IPS DF 6.9 (cell line): ENCODE results near the gene SPRY4.

Experiments
- DNase-seq: peaks from one replicate; pipeline ENCODE4 v3.0.0-alpha.2; 2013; ENCODE audit warnings: low read depth, low spot score
- H3K27ac ChIP-seq: one replicate; pipeline ENCODE4 v1.5.1; 2013; ENCODE audit warnings: low read length, control low read depth
- H3K27me3 ChIP-seq: 2 replicates; pipeline ENCODE4 v1.6.1; 2013; ENCODE audit warnings: mild to moderate bottlenecking, low read length; ENCODE audit not compliant: control insufficient read depth, insufficient read depth
- H3K36me3 ChIP-seq: 2 replicates; pipeline ENCODE4 v1.6.1; 2013; ENCODE audit warnings: low read length; ENCODE audit not compliant: control insufficient read depth, insufficient read depth
- H3K4me1 ChIP-seq: 2 replicates; pipeline ENCODE4 v1.6.1; 2013; ENCODE audit warnings: low read length; ENCODE audit not compliant: control insufficient read depth, insufficient read depth
- H3K4me3 ChIP-seq: 2 replicates; pipeline ENCODE4 v1.5.1; 2013; ENCODE audit warnings: mild to moderate bottlenecking, low read length
- H3K9me3 ChIP-seq: 2 replicates; pipeline ENCODE4 v1.6.1; 2013; ENCODE audit warnings: low read length, inconsistent platforms; ENCODE audit not compliant: control insufficient read depth, insufficient read depth
- WGBS: extraction: QIAGEN DNeasy Blood & Tissue Kit; methylation state at CpG from one replicate; pipeline ENCODE4 v1.1.7; 2013; ENCODE audit warnings: mixed read lengths, missing lambda C conversion rate; ENCODE audit not compliant: insufficient read length, insufficient coverage; 5-methylcytosine and 5-hydroxymethylcytosine counted together

The SPRY4 gene

DNA sequence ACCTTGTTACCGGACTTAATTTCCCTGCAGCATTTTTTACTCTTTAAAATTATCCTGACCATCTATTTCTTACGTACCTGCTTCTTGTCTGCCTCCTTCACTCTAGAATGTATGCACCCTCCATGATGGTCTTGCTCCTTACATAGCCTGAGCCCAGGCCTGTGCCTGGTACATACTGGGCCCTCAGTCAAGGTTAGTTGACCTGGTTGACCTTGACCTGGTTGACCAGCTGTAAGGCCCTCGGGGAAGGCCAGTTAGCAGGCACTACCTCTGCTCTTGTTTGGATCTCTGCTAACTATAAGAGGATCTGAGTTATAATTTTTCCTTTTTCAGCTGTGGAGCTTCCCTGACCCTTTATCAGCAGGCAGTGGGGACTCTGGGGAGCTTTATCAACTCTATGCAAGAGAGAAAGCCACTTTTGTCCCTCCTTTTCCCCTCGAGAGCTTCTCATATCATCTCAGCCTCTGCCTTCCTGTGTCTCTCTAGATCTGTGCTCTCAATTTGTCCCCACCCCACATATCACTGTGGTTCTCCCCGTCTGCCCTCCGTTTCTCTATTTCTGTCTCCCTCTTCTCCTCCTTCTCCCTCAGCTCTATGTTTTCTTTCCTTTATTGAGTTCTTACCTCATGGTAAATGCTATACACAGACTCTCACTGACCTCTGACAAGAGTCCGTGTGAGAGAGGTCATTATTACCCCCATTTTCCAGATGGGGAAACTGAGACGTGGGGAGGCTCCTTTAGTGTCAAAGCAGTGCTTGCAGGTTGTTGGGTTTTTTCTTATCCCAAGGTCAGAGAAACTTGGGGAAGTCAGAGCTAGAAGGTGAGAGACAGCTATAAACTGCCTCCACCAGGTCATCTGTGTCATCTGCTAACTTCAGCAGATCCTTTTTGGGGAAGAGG lies 28.6 kb downstream of the SPRY4 start:
- DNase-seq: no peak
- Histone ChIP-seq H3K27me3 (no peaks in the 10 kb centered on the region), H3K9me3 (no peaks in the 10 kb centered on the region), H3K4me3 (no peak overlapping the region), H3K36me3 (no peaks in the 10 kb centered on the region), H3K27ac (no peak overlapping the region), H3K4me1 (peaks cover 5% of the 10 kb centered on the region)
- WGBS: no CpG with 5 or more reads among the region's 8 CpGs

DNA sequence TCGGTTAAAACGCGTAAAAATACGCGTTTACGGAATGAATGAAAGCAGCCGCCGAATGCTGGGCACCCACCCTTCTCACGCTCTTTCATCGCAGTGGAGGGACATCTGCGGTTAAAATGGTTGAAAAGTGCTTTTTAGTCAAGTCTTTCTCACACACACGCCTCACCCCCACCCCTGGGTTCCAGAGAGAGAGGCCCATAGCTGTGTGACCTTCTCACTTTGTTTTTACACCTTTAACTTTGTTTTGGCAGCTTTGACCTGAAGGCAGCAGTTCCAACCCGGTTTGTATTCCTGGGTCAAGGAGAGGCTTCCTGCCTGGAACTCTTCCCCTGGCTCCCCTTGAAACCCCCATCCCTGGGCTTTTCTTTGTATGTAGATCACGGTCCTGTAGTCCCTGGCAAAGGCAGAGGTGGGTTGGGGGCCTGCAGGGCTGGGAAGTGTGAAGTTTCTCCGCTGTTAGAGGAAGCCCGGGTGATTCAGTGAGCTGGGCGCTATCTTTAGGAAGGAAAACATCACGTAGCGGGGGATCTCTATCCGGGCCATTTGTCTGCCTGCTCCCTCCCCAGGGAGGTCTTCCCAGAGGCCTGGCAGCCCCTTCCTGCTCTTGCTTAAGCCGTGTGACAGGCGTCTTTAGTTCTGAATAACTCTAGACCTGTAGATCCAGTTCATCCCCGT lies 29.6 kb downstream of the SPRY4 start:
- Histone ChIP-seq H3K4me3 (no peak overlapping the region), H3K27me3 (no peaks in the 10 kb centered on the region), H3K4me1 (peaks cover 5% of the 10 kb centered on the region), H3K27ac (no peak overlapping the region), H3K36me3 (no peaks in the 10 kb centered on the region), H3K9me3 (no peaks in the 10 kb centered on the region)
- no peak for DNase-seq
- 100% methylated on average over 5 of the region's 23 CpGs for WGBS

- Histone ChIP-seq H3K36me3 (no peaks in the 10 kb centered on the region), H3K4me1 (peaks cover 5% of the 10 kb centered on the region), H3K4me3 (no peak overlapping the region), H3K27ac (no peak overlapping the region), H3K9me3 (no peaks in the 10 kb centered on the region), H3K27me3 (no peaks in the 10 kb centered on the region)
- WGBS: no CpG with 5 or more reads among the region's 5 CpGs
- no peak for DNase-seq
These were observed 31.3 kb downstream of the SPRY4 start for GRCh38 chr5:142293486-142293885.

DNA sequence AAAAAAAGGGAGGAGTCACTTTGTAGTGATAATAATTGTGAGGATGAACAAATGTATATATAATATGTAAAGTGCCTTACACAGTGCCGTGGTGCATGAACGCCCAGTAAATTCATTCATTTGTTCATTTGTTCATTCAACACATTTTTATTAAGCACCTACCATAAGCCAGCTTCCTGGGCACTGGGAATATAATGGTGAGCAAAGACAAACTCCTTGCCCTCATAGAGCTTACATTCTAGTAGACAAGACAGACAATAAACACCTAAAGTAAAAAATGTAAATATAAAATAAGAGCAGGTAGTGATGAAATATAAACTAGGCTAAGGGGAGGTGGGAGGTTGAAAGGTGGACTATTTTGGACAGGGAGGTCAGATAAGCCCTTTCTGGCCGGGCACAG lies 32.0 kb downstream of the SPRY4 start:
- Histone ChIP-seq H3K36me3 (no peaks in the 10 kb centered on the region), H3K27ac (no peak overlapping the region), H3K9me3 (no peaks in the 10 kb centered on the region), H3K4me1 (peaks cover 6% of the 10 kb centered on the region), H3K27me3 (no peaks in the 10 kb centered on the region), H3K4me3 (no peak overlapping the region)
- WGBS: no CpG with 5 or more reads among the region's 3 CpGs
- no peak for DNase-seq

DNA sequence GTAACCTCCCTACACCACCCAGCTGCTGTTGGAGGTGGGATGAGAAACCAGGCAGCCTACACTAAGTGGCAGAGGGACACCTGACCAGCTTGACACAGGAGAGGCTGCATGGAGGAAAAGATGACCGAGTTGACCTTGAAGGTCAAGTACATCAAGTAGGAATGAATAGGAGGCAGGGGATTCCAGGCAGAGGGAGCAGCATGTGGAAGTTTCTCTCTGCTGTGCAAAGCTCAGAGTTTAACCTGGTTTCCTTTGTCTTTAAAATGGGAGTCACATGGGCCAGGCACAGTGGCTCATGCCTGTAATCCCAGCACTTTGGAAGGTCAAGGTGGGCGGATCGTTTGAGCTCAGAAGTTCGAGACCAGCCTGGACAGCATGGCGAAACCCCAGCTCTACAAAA lies 32.6 kb downstream of the SPRY4 start:
- no peak overlapping the region for H3K27ac ChIP-seq
- no CpG with 5 or more reads among the region's 5 CpGs for WGBS
- no peak for DNase-seq

GRCh38 chr5:142290577-142291299 lies 34.1 kb downstream of the SPRY4 start:
- Histone ChIP-seq H3K27me3 (no peaks in the 10 kb centered on the region), H3K27ac (no peak overlapping the region), H3K4me1 (peaks cover 4% of the 10 kb centered on the region; the same call in 1 of the 2 replicates), H3K36me3 (no peaks in the 10 kb centered on the region), H3K4me3 (no peak overlapping the region), H3K9me3 (no peaks in the 10 kb centered on the region)
- no peak for DNase-seq
- no CpG with 5 or more reads among the region's 5 CpGs for WGBS

More for the DNA sequence above, 32.6 kb downstream of the SPRY4 start:
- Histone ChIP-seq H3K9me3 (no peaks in the 10 kb centered on the region), H3K4me1 (peaks cover 6% of the 10 kb centered on the region), H3K27me3 (no peaks in the 10 kb centered on the region), H3K36me3 (no peaks in the 10 kb centered on the region), H3K4me3 (no peak overlapping the region)

GRCh38 chr5:142289708-142290576 lies 34.9 kb downstream of the SPRY4 start:
- Histone ChIP-seq H3K36me3 (no peaks in the 10 kb centered on the region), H3K9me3 (no peaks in the 10 kb centered on the region), H3K27me3 (no peaks in the 10 kb centered on the region), H3K4me3 (no peak overlapping the region), H3K27ac (no peak overlapping the region), H3K4me1 (peaks cover 3% of the 10 kb centered on the region; the same call in 1 of the 2 replicates)
- DNase-seq: no peak
- no CpG with 5 or more reads among the region's 11 CpGs for WGBS

DNA sequence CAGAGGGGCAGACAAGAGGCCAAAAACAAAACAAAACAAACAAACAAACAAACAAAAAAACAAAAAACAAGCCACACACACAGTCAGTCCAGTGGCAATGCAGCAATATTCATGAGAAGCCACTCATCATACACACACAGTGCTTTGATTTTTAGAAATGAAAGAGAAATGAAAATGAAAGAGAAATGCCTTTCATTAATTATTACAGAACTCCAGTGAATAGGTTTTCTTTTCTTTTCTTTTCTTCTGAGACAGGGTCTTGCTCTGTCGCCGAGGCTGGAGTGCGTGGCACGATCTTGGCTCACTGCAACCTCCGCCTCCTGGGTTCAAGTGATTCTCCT lies 36.9 kb downstream of the SPRY4 start:
- Histone ChIP-seq H3K27me3 (no peaks in the 10 kb centered on the region), H3K9me3 (no peaks in the 10 kb centered on the region), H3K36me3 (no peaks in the 10 kb centered on the region), H3K4me1 (peaks cover 3% of the 10 kb centered on the region; the same call in 1 of the 2 replicates), H3K4me3 (no peak overlapping the region), H3K27ac (no peak overlapping the region)
- no peak for DNase-seq
- WGBS: no CpG with 5 or more reads among the region's 5 CpGs

GRCh38 chr5:142287096-142287972 lies 37.5 kb downstream of the SPRY4 start:
- Histone ChIP-seq H3K9me3 (no peaks in the 10 kb centered on the region), H3K4me3 (no peak overlapping the region), H3K36me3 (no peaks in the 10 kb centered on the region), H3K4me1 (peaks cover 3% of the 10 kb centered on the region; the same call in 1 of the 2 replicates), H3K27ac (no peak overlapping the region), H3K27me3 (no peaks in the 10 kb centered on the region)
- WGBS: no CpG with 5 or more reads among the region's 17 CpGs
- DNase-seq: no peak
